ENCODE measurements around the gene DNER.
"Not testable (repeated sequence)": the region's sequence is repeated elsewhere in the genome, so short reads cannot be mapped to it uniquely, and the experiment has no call there.

DNER gene

GRCh38 chr2:229401171-229401865 is 313.0 kb downstream of the DNER start:
- Histone ChIP-seq H3K4me1 (ENCODE audit: control insufficient read depth, insufficient read depth, low read length) (no peaks in the 10 kb centered on the region), H3K9ac (ENCODE audit: low read length) (no peak overlapping the region), H3K4me3 (ENCODE audit: low read depth, low read length) (no peak overlapping the region), H3K27me3 (ENCODE audit: control insufficient read depth, insufficient read depth, low read length) (no peaks in the 10 kb centered on the region), H3K27ac (ENCODE audit: low read depth, low read length) (no peak overlapping the region), H3K36me3 (ENCODE audit: control insufficient read depth, insufficient read depth, low read length) (no peaks in the 10 kb centered on the region), H3K9me3 (ENCODE audit: control insufficient read depth, insufficient read depth, low read depth, low read length) (0 out of 2 replicates have a peak, but pooled peaks cover 7% of the 10 kb centered on the region)

- no peak overlapping the region for H3K9ac ChIP-seq (ENCODE audit: low read length)
- no peaks in the 10 kb centered on the region for H3K36me3 ChIP-seq (ENCODE audit: control insufficient read depth, insufficient read depth, low read length)
- no peaks in the 10 kb centered on the region for H3K4me1 ChIP-seq (ENCODE audit: control insufficient read depth, insufficient read depth, low read length)
- no peak overlapping the region for H3K27ac ChIP-seq (ENCODE audit: low read depth, low read length)
- H3K9me3 ChIP-seq (ENCODE audit: control insufficient read depth, insufficient read depth, low read depth, low read length) = peaks cover 24% of the 10 kb centered on the region
- no peak overlapping the region for H3K4me3 ChIP-seq (ENCODE audit: low read depth, low read length)
- H3K27me3 ChIP-seq (ENCODE audit: control insufficient read depth, insufficient read depth, low read length) = no peaks in the 10 kb centered on the region
These were observed 320.4 kb downstream of the DNER start for GRCh38 chr2:229393926-229394325.

GRCh38 chr2:229392196-229392595 is 322.2 kb downstream of the DNER start:
- H3K27me3 ChIP-seq (ENCODE audit: control insufficient read depth, insufficient read depth, low read length) = no peaks in the 10 kb centered on the region
- H3K4me1 ChIP-seq (ENCODE audit: control insufficient read depth, insufficient read depth, low read length) = no peaks in the 10 kb centered on the region
- peaks cover 17% of the 10 kb centered on the region for H3K9me3 ChIP-seq (ENCODE audit: control insufficient read depth, insufficient read depth, low read depth, low read length)
- H3K9ac ChIP-seq (ENCODE audit: low read length) = no peak overlapping the region
- no peaks in the 10 kb centered on the region for H3K36me3 ChIP-seq (ENCODE audit: control insufficient read depth, insufficient read depth, low read length)
- no peak overlapping the region for H3K4me3 ChIP-seq (ENCODE audit: low read depth, low read length)
- no peak overlapping the region for H3K27ac ChIP-seq (ENCODE audit: low read depth, low read length)

- Histone ChIP-seq H3K9ac (ENCODE audit: low read length) (no peak overlapping the region), H3K4me1 (ENCODE audit: control insufficient read depth, insufficient read depth, low read length) (no peaks in the 10 kb centered on the region), H3K36me3 (ENCODE audit: control insufficient read depth, insufficient read depth, low read length) (no peaks in the 10 kb centered on the region), H3K27ac (ENCODE audit: low read depth, low read length) (no peak overlapping the region), H3K4me3 (ENCODE audit: low read depth, low read length) (no peak overlapping the region), H3K27me3 (ENCODE audit: control insufficient read depth, insufficient read depth, low read length) (no peaks in the 10 kb centered on the region), H3K9me3 (ENCODE audit: control insufficient read depth, insufficient read depth, low read depth, low read length) (peaks cover 6% of the 10 kb centered on the region; the same call in 1 of the 2 replicates)
These were observed 325.6 kb downstream of the DNER start for GRCh38 chr2:229388731-229389130.

- H3K27me3 ChIP-seq (ENCODE audit: control insufficient read depth, insufficient read depth, low read length) = no peaks in the 10 kb centered on the region
- H3K9me3 ChIP-seq (ENCODE audit: control insufficient read depth, insufficient read depth, low read depth, low read length) = peaks cover 8% of the 10 kb centered on the region; the same call in 1 of the 2 replicates
- H3K9ac ChIP-seq (ENCODE audit: low read length) = no peak overlapping the region
- no peaks in the 10 kb centered on the region for H3K4me1 ChIP-seq (ENCODE audit: control insufficient read depth, insufficient read depth, low read length)
- no peak overlapping the region for H3K27ac ChIP-seq (ENCODE audit: low read depth, low read length)
- H3K4me3 ChIP-seq (ENCODE audit: low read depth, low read length) = no peak overlapping the region
- no peaks in the 10 kb centered on the region for H3K36me3 ChIP-seq (ENCODE audit: control insufficient read depth, insufficient read depth, low read length)
These were observed 326.5 kb downstream of the DNER start for GRCh38 chr2:229387866-229388265.

GRCh38 chr2:229380101-229380625 is 334.2 kb downstream of the DNER start:
- peaks cover 6% of the 10 kb centered on the region; the same call in 1 of the 2 replicates for H3K9me3 ChIP-seq (ENCODE audit: control insufficient read depth, insufficient read depth, low read depth, low read length)
- H3K9ac ChIP-seq (ENCODE audit: low read length) = no peak overlapping the region
- no peaks in the 10 kb centered on the region for H3K27me3 ChIP-seq (ENCODE audit: control insufficient read depth, insufficient read depth, low read length)
- H3K27ac ChIP-seq (ENCODE audit: low read depth, low read length) = no peak overlapping the region
- no peaks in the 10 kb centered on the region for H3K4me1 ChIP-seq (ENCODE audit: control insufficient read depth, insufficient read depth, low read length)
- H3K36me3 ChIP-seq (ENCODE audit: control insufficient read depth, insufficient read depth, low read length) = no peaks in the 10 kb centered on the region
- no peak overlapping the region for H3K4me3 ChIP-seq (ENCODE audit: low read depth, low read length)

- H3K9me3 ChIP-seq (ENCODE audit: control insufficient read depth, insufficient read depth, low read depth, low read length) = peaks cover 4% of the 10 kb centered on the region; the same call in 1 of the 2 replicates
- H3K27me3 ChIP-seq (ENCODE audit: control insufficient read depth, insufficient read depth, low read length) = no peaks in the 10 kb centered on the region
- no peak overlapping the region for H3K27ac ChIP-seq (ENCODE audit: low read depth, low read length)
- no peaks in the 10 kb centered on the region for H3K36me3 ChIP-seq (ENCODE audit: control insufficient read depth, insufficient read depth, low read length)
- no peaks in the 10 kb centered on the region for H3K4me1 ChIP-seq (ENCODE audit: control insufficient read depth, insufficient read depth, low read length)
- no peak overlapping the region for H3K4me3 ChIP-seq (ENCODE audit: low read depth, low read length)
- H3K9ac ChIP-seq (ENCODE audit: low read length) = no peak overlapping the region
These were observed 336.0 kb downstream of the DNER start for GRCh38 chr2:229378386-229378785.

GRCh38 chr2:229376866-229377265 is 337.5 kb downstream of the DNER start:
- Histone ChIP-seq H3K4me3 (ENCODE audit: low read depth, low read length) (no peak overlapping the region), H3K36me3 (ENCODE audit: control insufficient read depth, insufficient read depth, low read length) (no peaks in the 10 kb centered on the region), H3K4me1 (ENCODE audit: control insufficient read depth, insufficient read depth, low read length) (no peaks in the 10 kb centered on the region), H3K9me3 (ENCODE audit: control insufficient read depth, insufficient read depth, low read depth, low read length) (peaks cover 4% of the 10 kb centered on the region; the same call in 1 of the 2 replicates), H3K27me3 (ENCODE audit: control insufficient read depth, insufficient read depth, low read length) (no peaks in the 10 kb centered on the region), H3K9ac (ENCODE audit: low read length) (no peak overlapping the region), H3K27ac (ENCODE audit: low read depth, low read length) (no peak overlapping the region)

GRCh38 chr2:229375251-229375650 is 339.1 kb downstream of the DNER start:
- Histone ChIP-seq H3K9ac (ENCODE audit: low read length) (no peak overlapping the region), H3K27me3 (ENCODE audit: control insufficient read depth, insufficient read depth, low read length) (no peaks in the 10 kb centered on the region), H3K9me3 (ENCODE audit: control insufficient read depth, insufficient read depth, low read depth, low read length) (no peaks in the 10 kb centered on the region), H3K27ac (ENCODE audit: low read depth, low read length) (no peak overlapping the region), H3K4me1 (ENCODE audit: control insufficient read depth, insufficient read depth, low read length) (no peaks in the 10 kb centered on the region), H3K36me3 (ENCODE audit: control insufficient read depth, insufficient read depth, low read length) (no peaks in the 10 kb centered on the region), H3K4me3 (ENCODE audit: low read depth, low read length) (no peak overlapping the region)

- H3K36me3 ChIP-seq (ENCODE audit: control insufficient read depth, insufficient read depth, low read length); H3K27me3 ChIP-seq (ENCODE audit: control insufficient read depth, insufficient read depth, low read length); H3K4me1 ChIP-seq (ENCODE audit: control insufficient read depth, insufficient read depth, low read length); H3K27ac ChIP-seq (ENCODE audit: low read depth, low read length); H3K4me3 ChIP-seq (ENCODE audit: low read depth, low read length); H3K9ac ChIP-seq (ENCODE audit: low read length); H3K9me3 ChIP-seq (ENCODE audit: control insufficient read depth, insufficient read depth, low read depth, low read length): not testable (repeated sequence)
These were observed 341.0 kb downstream of the DNER start for GRCh38 chr2:229373311-229373710.

GRCh38 chr2:229372207-229372606 is 342.1 kb downstream of the DNER start:
- no peaks in the 10 kb centered on the region for H3K27me3 ChIP-seq (ENCODE audit: control insufficient read depth, insufficient read depth, low read length)
- H3K27ac ChIP-seq (ENCODE audit: low read depth, low read length) = no peak overlapping the region
- H3K9me3 ChIP-seq (ENCODE audit: control insufficient read depth, insufficient read depth, low read depth, low read length) = 0 out of 2 replicates have a peak, but pooled peaks cover 7% of the 10 kb centered on the region
- no peaks in the 10 kb centered on the region for H3K36me3 ChIP-seq (ENCODE audit: control insufficient read depth, insufficient read depth, low read length)
- H3K4me3 ChIP-seq (ENCODE audit: low read depth, low read length) = no peak overlapping the region
- H3K9ac ChIP-seq (ENCODE audit: low read length) = no peak overlapping the region
- no peaks in the 10 kb centered on the region for H3K4me1 ChIP-seq (ENCODE audit: control insufficient read depth, insufficient read depth, low read length)
